Smooth muscle cell (in vitro differentiated cells): ENCODE measurements around the gene PRAME. TPM values are rescaled to one million over a fixed set of nuclear protein-coding genes. Genes with fewer than 3 reads are reported as not detected.

Experiments
- DNase-seq: peaks from one replicate; lab custom pipeline; 2025; ENCODE audit not compliant: unreplicated experiment; lab: John Stamatoyannopoulos, UW
- H2AFZ ChIP-seq: fragments of 200-600 bp; sonication (generic); 2 replicates; pipeline ENCODE4 v1.6.0; 2016; ENCODE audit warnings: antibody characterized with exemption, low read depth, mild to moderate bottlenecking
- H3F3A ChIP-seq: fragments of 200-600 bp; sonication (generic); 2 replicates; pipeline ENCODE4 v1.6.0; 2017; ENCODE audit warnings: antibody characterized with exemption, low read depth
- H3K27ac ChIP-seq: fragments of 200-600 bp; sonication (generic); 2 replicates; pipeline ENCODE4 v1.5.1; 2016; ENCODE audit warnings: low read depth, mild to moderate bottlenecking
- H3K27me3 ChIP-seq: fragments of 200-600 bp; sonication (generic); 2 replicates; pipeline ENCODE4 v1.6.1; 2016; ENCODE audit warnings: low read depth, mild to moderate bottlenecking
- H3K36me3 ChIP-seq: fragments of 200-600 bp; sonication (generic); 2 replicates; pipeline ENCODE4 v1.5.1; 2016; ENCODE audit warnings: low read depth
- H3K4me1 ChIP-seq: fragments of 200-600 bp; sonication (generic); 2 replicates; pipeline ENCODE4 v1.5.1; 2016; ENCODE audit warnings: low read depth
- H3K4me2 ChIP-seq: fragments of 200-600 bp; sonication (generic); 2 replicates; pipeline ENCODE4 v1.6.0; 2016; ENCODE audit warnings: mild to moderate bottlenecking
- H3K4me3 ChIP-seq: fragments of 200-600 bp; sonication (generic); 2 replicates; pipeline ENCODE4 v1.5.1; 2016; ENCODE audit warnings: mild to moderate bottlenecking
- H3K79me2 ChIP-seq: fragments of 200-600 bp; sonication (generic); 2 replicates; pipeline ENCODE4 v1.6.0; 2016; ENCODE audit warnings: low read depth, mild to moderate bottlenecking
- H3K9ac ChIP-seq: fragments of 200-600 bp; sonication (generic); 2 replicates; pipeline ENCODE4 v1.6.0; 2016; ENCODE audit warnings: low read depth
- H3K9me3 ChIP-seq: fragments of 200-600 bp; sonication (generic); replicated peaks from 2 replicates; pipeline ENCODE4 v1.5.1; 2016; ENCODE audit warnings: low read depth
- H4K20me1 ChIP-seq: fragments of 200-600 bp; sonication (generic); 2 replicates; pipeline ENCODE4 v1.6.0; 2016; ENCODE audit warnings: low read depth
- CTCF ChIP-seq: fragments of 200-600 bp; sonication (generic); IDR thresholded peaks from 2 replicates; pipeline ENCODE4 v1.5.1; 2017; ENCODE audit warnings: borderline replicate concordance, mild to moderate bottlenecking, antibody characterized with exemption; ENCODE audit not compliant: insufficient read depth, poor library complexity, severe bottlenecking
- WGBS: methylation state at CpG from one replicate; pipeline ENCODE4 v1.1.7; 2016; ENCODE audit warnings: low lambda C conversion rate; 5-methylcytosine and 5-hydroxymethylcytosine counted together
- polyA plus RNA-seq: library from polyadenylated mRNA; unstranded; fragments of >200 nt; fragmentation: Nextera tagmentation; extraction: Ambion mirVana; gene quantifications from 2 replicates; pipeline ENCODE4 v1.2.1, GENCODE V29; 2016
- total RNA-seq: library from RNA; depleted of rRNA; stranded (reverse); fragments of >200 nt; gene quantifications from 2 replicates; pipeline ENCODE4 v1.2.3, GENCODE V29; 2014

The PRAME gene
- total and polyA plus RNA-seq, 2 experiments from 2014 or later, result not detected

- Histone ChIP-seq H3K9ac (no peak overlapping the region), H3K4me1 (no peaks in the 10 kb centered on the region), H4K20me1 (no peaks in the 10 kb centered on the region), H3K36me3 (no peaks in the 10 kb centered on the region), H3K9me3 (no peaks in the 10 kb centered on the region), H3K27ac (no peak overlapping the region), H3K4me2 (no peak overlapping the region), H3K27me3 (peaks cover 41% of the 10 kb centered on the region), H2AFZ (no peak overlapping the region), H3K79me2 (no peaks in the 10 kb centered on the region), H3K4me3 (no peak overlapping the region), H3F3A (no peaks in the 10 kb centered on the region)
- no peak for DNase-seq
- no peak for TF ChIP-seq CTCF
- 59% methylated on average over 9 of the region's 9 CpGs for WGBS
Observed at GRCh38 chr22:22548317-22548716, 10.7 kb downstream of the PRAME start.

GRCh38 chr22:22547692-22548300, 11.3 kb downstream of the PRAME start:
- no peaks in the 10 kb centered on the region for H3K9me3 ChIP-seq
- H3K27me3 ChIP-seq, result peaks cover 41% of the 10 kb centered on the region
- H3K4me2 ChIP-seq, result no peak overlapping the region
- H3K4me3 ChIP-seq, result no peak overlapping the region
- no peaks in the 10 kb centered on the region for H3K79me2 ChIP-seq
- no peak for DNase-seq
- no peak for TF ChIP-seq CTCF
- H3K27ac ChIP-seq, result no peak overlapping the region
- no peaks in the 10 kb centered on the region for H3K36me3 ChIP-seq
- H3F3A ChIP-seq, result no peaks in the 10 kb centered on the region
- H4K20me1 ChIP-seq, result no peaks in the 10 kb centered on the region
- WGBS, result 58% methylated on average over 3 of the region's 3 CpGs
- H3K4me1 ChIP-seq, result no peaks in the 10 kb centered on the region
- no peak overlapping the region for H2AFZ ChIP-seq
- H3K9ac ChIP-seq, result no peak overlapping the region

DNA sequence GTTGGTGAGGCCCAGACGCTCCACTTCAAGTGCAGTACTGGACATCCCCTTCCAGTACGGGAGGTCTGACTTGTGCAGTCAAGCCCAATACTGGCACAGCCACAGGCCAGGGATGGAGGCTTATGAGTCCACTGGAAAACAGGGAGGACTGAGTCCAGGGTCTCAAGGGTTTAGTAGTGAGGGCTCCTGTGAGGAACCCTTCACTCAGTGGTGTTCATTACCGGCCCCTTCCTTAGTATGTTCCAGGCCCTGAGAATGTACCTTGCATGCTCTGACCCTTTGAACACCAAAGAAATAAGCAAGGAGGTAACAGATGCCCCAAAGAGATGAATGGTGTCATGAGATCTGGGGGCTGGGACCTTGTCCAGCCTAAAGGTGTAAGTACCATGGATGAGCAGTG, 11.8 kb downstream of the PRAME start:
- H3F3A ChIP-seq, result no peaks in the 10 kb centered on the region
- H3K9me3 ChIP-seq, result no peaks in the 10 kb centered on the region
- H3K4me2 ChIP-seq, result no peak overlapping the region
- H3K27ac ChIP-seq, result no peak overlapping the region
- H2AFZ ChIP-seq, result no peak overlapping the region
- no peak for DNase-seq
- no peaks in the 10 kb centered on the region for H4K20me1 ChIP-seq
- no peak overlapping the region for H3K4me3 ChIP-seq
- H3K4me1 ChIP-seq, result no peaks in the 10 kb centered on the region
- no peak overlapping the region for H3K9ac ChIP-seq
- WGBS, result 81% methylated on average over 3 of the region's 3 CpGs
- H3K27me3 ChIP-seq, result peaks cover 45% of the 10 kb centered on the region
- no peak for TF ChIP-seq CTCF
- H3K36me3 ChIP-seq, result no peaks in the 10 kb centered on the region
- no peaks in the 10 kb centered on the region for H3K79me2 ChIP-seq

DNA sequence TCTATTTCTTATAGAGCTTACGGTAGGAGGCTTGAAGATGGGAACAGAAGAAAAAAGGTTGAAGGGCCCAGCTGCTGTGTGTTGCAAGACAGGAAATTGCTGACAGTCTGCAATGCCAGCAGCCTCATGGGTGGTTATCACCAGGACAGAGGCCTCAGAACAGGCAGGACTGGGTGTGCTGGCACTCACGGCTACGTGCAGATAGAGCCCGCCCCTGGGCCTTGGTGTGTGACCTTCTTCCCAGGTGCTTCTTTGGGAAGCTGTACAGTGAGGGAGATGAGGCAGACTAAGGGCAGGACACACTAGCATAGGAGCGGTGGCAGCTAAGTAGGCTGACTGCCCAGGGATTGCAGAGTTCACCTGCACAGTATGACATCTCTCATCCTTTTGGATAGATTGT, 12.6 kb downstream of the PRAME start:
- no peaks in the 10 kb centered on the region for H3K4me1 ChIP-seq
- no peaks in the 10 kb centered on the region for H4K20me1 ChIP-seq
- DNase-seq, result no peak
- H2AFZ ChIP-seq, result no peak overlapping the region
- 67% methylated on average over 5 of the region's 5 CpGs for WGBS
- no peak overlapping the region for H3K27ac ChIP-seq
- H3K79me2 ChIP-seq, result no peaks in the 10 kb centered on the region
- H3F3A ChIP-seq, result no peaks in the 10 kb centered on the region
- H3K9ac ChIP-seq, result no peak overlapping the region
- no peak overlapping the region for H3K4me2 ChIP-seq
- H3K4me3 ChIP-seq, result no peak overlapping the region
- H3K27me3 ChIP-seq, result peaks cover 45% of the 10 kb centered on the region
- no peaks in the 10 kb centered on the region for H3K9me3 ChIP-seq
- TF ChIP-seq CTCF, result no peak
- H3K36me3 ChIP-seq, result no peaks in the 10 kb centered on the region
